MM.1S (cell line): ENCODE measurements around the gene ABCB8.

ENCODE experiments used
- EZH2 ChIP-seq: fragments of 300-600 bp; sonication (generic); optimal IDR thresholded peaks from 2 replicates; pipeline ENCODE3; 2017; ENCODE audit warnings: low read depth, mild to moderate bottlenecking, antibody characterized with exemption, low read length, mixed read lengths
- TF ChIP-seq, protein P1 (sequence below): fragments of 300-600 bp; sonication (generic); IDR thresholded peaks from 2 replicates; pipeline ENCODE4 v1.5.1; 2016; ENCODE audit warnings: antibody characterized with exemption, low read length, mixed read lengths

DNA sequence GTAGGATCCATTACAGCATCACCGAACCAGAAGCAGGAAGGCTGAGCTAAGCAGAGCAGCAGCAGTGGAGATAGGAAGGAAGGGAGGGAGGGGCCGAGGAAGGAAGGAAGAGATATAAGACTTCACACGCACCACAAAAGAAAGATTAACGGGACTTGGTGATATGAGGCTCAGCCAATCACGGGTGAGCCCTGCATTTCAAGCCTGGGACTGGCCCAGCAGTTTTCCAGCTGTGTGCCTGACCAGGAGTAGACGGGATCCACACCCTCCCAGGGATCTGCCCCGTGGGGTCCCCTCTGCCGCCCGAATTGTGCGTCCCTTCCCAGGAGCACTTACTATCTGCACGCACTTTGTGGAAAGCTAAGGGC, 20.1 kb upstream of the ABCB8 start:
- TF ChIP-seq, protein P1, sequence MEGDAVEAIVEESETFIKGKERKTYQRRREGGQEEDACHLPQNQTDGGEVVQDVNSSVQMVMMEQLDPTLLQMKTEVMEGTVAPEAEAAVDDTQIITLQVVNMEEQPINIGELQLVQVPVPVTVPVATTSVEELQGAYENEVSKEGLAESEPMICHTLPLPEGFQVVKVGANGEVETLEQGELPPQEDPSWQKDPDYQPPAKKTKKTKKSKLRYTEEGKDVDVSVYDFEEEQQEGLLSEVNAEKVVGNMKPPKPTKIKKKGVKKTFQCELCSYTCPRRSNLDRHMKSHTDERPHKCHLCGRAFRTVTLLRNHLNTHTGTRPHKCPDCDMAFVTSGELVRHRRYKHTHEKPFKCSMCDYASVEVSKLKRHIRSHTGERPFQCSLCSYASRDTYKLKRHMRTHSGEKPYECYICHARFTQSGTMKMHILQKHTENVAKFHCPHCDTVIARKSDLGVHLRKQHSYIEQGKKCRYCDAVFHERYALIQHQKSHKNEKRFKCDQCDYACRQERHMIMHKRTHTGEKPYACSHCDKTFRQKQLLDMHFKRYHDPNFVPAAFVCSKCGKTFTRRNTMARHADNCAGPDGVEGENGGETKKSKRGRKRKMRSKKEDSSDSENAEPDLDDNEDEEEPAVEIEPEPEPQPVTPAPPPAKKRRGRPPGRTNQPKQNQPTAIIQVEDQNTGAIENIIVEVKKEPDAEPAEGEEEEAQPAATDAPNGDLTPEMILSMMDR: no peak
- no peak for TF ChIP-seq EZH2
